Activated CD8-positive, alpha-beta memory T cell treated with anti-CD3 and anti-CD28 coated beads, Interleukin-2, amount 50 U/mL, for 4 hours (primary cell): Measurements from ENCODE around the gene TNKS1BP1.
"Not testable (repeated sequence)": the region's sequence is repeated elsewhere in the genome, so short reads cannot be mapped to it uniquely, and the experiment has no call there.

ENCODE experiments used
- DNase-seq: peaks from one replicate; pipeline ENCODE4 v3.0.0-alpha.2; 2020

TNKS1BP1 gene

GRCh38 chr11:57353036-57353435 is 28.3 kb upstream of the TNKS1BP1 start:
- no peak for DNase-seq

DNA sequence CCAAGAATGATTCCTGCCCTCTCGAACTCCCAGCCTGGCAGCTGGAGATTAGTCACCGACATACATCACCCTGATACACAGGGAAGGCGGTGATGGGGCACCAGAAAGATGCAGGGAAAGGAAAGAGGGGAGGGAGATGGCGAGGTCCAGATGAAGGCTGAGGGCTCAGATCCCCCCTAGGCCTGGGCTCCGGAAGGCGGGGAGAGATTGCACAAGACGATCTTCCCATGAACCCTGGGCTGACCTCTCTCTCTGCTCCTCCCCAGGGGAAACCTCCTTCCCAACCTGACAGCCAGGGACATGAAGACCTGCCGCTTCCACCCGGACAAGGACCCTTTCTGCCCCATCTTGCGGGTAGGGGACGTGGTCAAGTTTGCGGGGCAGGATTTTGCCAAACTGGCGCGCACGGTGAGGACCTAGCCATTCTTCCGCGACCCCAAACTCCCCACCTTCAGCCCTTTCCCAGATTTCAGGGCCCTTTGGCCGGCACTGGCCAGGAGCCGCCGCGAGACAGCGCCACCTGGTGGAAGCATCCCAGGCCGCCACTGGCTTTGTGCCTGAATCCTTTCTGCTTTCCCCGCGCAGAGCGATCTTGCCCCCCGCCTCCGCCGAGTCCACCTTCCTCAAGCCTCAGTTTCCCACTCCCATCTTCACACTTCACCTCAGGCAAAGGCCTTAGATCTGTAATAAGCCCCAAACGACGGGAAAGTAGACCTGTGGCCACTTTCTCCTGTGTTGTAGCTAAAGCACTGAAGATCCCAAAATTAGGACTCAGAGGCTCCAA is 24.9 kb upstream of the TNKS1BP1 start:
- peak; percentile 68 for DNase-seq

DNA sequence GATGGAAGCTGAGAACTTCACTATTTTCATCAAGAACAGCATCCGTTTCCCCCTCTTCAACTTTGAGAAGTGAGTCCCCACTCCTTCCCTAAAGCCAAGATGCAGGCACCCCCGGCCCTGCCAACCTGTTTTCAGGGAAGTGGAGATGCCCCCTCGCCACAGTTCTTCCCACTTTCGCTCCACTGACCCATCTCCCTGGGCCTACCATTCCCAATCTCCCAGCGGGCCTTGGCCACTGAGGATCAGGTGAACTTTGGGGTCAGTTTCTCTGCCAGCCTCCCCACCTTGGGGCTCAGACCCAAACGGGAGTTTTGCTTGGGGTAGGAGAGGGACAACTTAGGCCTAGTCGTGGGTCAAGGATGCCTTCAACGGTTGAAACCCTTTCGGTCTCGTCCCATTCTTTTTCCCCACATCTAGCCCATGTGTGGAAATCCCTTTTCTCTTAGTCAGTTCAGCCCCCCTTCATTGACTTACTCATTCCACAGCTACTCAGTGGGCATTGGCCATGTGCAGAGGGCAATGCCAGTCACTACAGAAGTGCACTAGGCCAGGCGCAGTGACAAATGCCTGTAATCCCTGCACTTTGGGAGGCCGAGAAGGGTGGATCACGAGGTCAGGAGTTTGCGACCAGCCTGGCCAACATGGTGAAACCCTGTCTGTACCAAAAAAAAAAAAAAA is 24.0 kb upstream of the TNKS1BP1 start:
- no peak for DNase-seq

- DNase-seq = no peak
Measured at GRCh38 chr11:57348052-57348451, 23.3 kb upstream of the TNKS1BP1 start.

DNA sequence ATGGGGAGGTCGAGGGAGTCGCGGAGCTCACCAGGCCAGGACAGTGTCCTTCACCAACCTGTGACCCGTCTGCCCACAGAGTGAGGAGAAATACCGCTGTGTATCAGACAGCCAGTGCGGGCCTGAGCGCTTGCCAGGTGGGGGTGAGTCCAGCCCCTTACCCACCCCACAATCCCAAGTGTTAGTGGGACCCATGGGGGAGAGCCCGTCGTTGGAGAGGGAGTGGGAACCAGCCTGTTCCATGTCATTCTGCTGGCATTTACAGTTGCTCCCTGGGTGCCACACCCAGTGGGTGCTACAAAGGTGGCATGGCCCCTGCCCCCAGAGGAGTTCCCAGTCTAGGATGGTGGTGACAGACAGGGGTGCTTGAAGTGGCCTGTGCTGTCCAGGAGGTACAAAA is 22.6 kb upstream of the TNKS1BP1 start:
- no peak for DNase-seq

GRCh38 chr11:57345555-57346211 is 20.9 kb upstream of the TNKS1BP1 start:
- peak; percentile 76 for DNase-seq

DNA sequence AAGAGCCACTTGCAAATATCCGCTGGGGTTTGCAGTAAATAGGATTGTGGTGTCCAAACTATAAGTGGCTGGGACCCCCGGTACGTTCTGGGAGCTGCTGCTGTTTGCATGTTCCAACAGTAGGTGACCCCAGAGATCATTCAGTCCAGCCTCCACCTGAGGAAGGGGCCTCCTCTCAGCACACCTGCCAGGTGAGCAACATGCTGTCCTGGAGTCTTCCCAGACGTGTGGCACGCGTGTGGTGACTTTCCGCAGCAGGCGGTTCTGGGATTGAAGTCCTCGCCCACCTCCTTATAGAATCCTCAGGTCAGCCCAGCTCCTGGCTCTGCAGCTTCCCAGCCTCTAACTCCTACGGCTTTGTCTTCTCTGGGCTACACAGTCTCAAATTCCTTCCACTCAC is 20.1 kb upstream of the TNKS1BP1 start:
- DNase-seq = no peak

DNA sequence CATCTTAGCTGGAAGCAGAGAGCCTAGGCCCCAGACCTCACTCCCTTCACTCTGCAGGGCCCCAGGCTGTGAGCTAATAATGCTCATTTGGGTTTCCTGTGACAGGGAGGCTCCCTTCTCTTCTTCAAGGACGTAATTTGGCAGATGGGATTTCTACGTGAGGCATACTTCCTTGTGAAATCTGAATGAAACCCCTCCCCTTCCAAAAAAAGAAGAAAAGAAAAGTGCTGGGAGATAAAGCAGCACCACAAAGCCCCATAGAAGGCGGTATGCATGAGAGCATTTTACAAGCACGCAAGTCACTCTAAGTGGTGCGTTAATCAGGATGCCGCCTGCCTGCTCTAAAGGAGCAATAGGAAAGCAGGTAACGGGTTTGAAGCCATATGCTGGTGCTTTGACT is 19.1 kb upstream of the TNKS1BP1 start:
- no peak for DNase-seq

- DNase-seq = no peak
Measured at GRCh38 chr11:57342702-57343101, 17.9 kb upstream of the TNKS1BP1 start.

GRCh38 chr11:57341250-57341808 is 16.6 kb upstream of the TNKS1BP1 start:
- DNase-seq = no peak

DNA sequence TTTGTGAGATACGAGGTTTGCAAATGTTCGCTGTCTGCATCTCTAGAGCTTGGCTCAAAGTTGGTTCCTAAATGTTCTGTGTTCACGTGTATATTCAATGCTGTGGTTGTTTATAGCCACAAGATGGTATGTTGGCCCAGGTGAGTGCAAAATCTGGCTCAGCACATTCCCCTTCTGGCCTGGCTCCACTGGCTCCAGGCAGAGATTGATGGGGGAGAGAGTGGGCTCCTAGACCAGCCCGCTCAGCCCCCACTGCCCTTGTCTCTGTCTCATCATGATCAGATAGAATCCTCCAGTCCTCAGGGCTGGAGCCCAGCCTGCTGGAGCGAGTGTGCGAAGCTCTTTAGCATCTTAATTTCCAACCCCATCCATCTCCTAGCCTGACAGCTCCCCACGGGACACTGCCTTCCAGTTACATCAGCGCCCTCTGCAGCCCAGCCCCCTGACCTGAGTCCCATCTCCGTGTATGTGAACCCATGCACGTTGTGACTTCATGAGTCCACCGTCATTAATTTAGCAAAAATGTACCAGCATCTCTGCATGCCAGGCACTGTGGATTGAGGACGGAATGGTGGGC is 15.4 kb upstream of the TNKS1BP1 start:
- DNase-seq = no peak

GRCh38 chr11:57339328-57339727 is 14.6 kb upstream of the TNKS1BP1 start:
- DNase-seq = no peak

- no peak for DNase-seq
Measured at GRCh38 chr11:57338142-57338541, 13.4 kb upstream of the TNKS1BP1 start, which contains the start of gene P2RX3. Gene P2RX3 (plus strand): TSS chr11:57338352. CDS start chr11:57338551, 199 bp downstream.

DNA sequence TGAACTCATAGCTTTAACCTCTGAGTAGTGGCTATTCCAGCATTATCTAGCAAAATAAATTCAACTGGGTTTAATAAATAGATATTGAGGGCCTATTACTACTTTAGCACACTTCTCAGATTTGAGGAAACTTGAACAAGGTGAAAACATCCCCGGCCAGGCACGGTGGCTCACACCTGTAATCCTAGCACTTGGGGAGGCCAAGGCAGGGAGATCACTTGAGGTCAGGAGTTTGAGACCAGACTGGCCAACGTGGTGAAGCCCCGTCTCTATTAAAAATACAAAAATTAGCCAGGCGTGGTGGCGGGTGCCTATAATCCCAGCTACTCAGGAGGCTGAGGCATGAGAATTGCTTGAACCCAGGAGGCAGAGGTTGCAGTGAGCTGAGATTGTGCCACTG is 12.1 kb upstream of the TNKS1BP1 start:
- DNase-seq = not testable (repeated sequence)

- no peak for DNase-seq
Measured at GRCh38 chr11:57336111-57336666, 11.4 kb upstream of the TNKS1BP1 start.

- DNase-seq = peak; percentile 86
Measured at GRCh38 chr11:57335343-57336110, 10.8 kb upstream of the TNKS1BP1 start, which contains the start of gene SSRP1. Gene SSRP1 (minus strand): TSS chr11:57335892. CDS start chr11:57335121, 771 bp downstream.

GRCh38 chr11:57335023-57335342 is 10.2 kb upstream of the TNKS1BP1 start:
- no peak for DNase-seq

GRCh38 chr11:57332694-57333440 is 8.1 kb upstream of the TNKS1BP1 start:
- DNase-seq = no peak

DNA sequence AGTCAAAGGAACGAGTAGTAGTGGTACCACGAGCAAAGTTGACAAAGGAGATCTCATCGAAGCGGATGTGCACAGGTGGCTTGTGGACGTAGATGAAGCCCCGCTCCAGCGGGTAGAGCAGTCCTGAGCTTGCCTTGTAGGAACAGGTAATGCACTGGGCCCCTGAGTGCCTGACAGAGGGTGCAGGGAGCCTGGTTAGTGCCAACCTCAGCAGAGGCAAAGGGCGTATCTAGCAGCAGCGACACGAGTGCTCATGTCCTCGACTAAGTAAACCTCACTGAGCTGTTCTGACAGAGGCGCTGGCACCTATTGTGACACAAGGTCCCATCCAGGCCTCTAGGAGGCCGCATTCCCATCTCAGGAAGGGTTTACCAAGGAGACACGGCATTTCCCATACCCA is 7.0 kb upstream of the TNKS1BP1 start:
- no peak for DNase-seq

- DNase-seq = no peak
Measured at GRCh38 chr11:57330029-57330428, 5.3 kb upstream of the TNKS1BP1 start.

- DNase-seq = no peak
Measured at GRCh38 chr11:57327721-57328120, 3.0 kb upstream of the TNKS1BP1 start.

DNA sequence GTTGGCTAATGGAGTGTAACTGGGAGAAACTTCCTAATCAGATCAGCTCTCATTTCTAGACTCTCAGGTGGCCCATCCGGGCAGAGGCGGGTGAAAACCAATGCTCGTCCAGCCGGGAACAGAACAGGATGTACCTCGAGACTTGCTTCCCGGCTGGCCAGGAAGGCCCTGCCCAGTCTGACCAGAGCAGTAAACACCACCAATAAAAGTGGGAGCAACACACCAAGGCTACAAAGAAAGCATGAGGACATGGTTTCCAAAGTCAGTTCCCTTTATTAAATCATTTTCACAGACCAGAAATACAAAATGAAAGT is 940 bp upstream of the TNKS1BP1 start:
- no peak for DNase-seq
